ENCODE data around the gene CUX1.

CUX1 gene

DNA sequence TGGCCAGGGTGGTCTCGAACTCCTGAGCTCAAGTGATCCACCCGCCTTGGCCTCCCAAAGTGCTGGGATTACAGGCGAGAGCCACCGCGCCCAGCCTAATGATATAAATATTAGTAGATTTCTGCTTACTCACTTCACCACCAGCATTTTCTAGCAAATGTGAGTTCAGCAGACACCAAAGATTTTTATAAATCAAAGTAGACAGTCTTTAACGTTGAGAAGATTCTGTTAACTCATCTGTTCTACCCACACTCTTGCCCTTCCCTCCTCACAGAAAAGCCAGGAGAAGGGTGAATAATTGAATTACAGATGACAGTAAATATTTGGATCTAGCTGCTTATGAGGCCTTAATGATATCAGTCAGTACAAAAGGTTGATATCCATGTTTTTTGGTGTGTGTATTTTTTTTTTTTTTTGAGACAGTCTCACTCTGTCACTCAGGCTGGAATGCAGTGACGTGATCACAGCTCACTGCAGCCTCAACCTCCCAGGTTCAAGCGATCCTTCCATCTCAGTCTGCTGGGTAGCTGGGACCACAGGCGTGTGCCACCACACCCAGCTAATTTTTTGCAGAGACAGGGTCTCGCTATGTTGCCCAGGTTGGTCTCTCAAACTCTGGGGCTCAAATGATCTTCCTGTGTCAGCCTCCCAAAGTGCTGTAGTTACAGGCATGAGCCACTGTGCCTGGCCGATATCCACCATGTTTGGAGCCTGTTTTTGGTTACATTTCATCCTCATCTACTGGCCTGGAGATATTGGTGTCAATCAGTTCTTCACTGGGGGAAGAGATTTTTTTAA, 120.5 kb downstream of the CUX1 start:
- no peak for DNase-seq (ENCODE audit: low read depth)

DNA sequence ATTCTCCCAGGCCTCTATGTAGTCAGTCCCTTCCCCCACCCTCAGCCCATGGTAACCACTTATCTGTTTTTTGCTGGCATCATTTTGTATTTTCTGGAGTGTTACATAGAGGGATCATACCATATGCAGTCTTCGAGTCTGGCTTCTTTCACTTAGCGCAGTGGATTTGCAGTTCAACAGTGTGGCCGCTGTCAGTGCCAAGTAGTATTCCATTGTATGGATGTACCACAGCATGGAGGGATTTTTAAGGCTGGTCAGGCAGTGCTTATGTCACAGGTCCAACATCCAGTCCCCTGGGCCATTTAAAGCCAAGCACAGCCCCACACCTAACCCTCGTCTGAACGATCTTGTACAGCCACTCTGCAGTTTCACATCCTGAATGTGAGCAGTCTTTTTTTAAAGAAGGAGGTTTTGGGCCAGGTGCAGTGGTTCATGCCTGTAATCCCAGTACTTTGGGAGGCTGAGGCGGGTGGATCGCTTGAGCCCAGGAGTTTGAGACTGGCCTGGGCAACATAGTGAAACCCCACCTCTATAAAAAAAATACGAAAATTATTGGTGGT, 121.8 kb downstream of the CUX1 start:
- no peak for DNase-seq (ENCODE audit: low read depth)

GRCh38 chr7:101940151-101940550, 122.7 kb downstream of the CUX1 start:
- no peak for DNase-seq (ENCODE audit: low read depth)

DNA sequence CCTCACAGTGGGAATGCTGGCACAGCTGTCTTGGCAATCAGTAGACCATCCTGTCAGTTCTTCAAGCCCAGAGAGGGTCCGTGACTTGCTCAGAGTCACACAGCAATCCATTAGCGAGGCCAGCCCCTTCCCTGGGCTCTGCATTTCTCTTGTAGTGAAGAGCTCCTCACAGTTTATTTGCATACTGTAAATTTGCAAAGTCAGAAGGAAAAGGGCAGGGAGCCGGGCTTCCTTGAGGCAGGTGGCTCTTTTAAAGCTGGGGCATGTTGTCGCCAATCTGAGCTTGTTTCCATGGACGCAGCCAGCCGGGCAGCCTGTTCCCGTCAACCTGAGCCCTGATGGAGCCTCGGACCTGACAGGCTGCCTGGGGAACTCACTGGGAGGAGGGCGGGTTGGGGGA, 123.4 kb downstream of the CUX1 start:
- DNase-seq (ENCODE audit: low read depth) = no peak

DNA sequence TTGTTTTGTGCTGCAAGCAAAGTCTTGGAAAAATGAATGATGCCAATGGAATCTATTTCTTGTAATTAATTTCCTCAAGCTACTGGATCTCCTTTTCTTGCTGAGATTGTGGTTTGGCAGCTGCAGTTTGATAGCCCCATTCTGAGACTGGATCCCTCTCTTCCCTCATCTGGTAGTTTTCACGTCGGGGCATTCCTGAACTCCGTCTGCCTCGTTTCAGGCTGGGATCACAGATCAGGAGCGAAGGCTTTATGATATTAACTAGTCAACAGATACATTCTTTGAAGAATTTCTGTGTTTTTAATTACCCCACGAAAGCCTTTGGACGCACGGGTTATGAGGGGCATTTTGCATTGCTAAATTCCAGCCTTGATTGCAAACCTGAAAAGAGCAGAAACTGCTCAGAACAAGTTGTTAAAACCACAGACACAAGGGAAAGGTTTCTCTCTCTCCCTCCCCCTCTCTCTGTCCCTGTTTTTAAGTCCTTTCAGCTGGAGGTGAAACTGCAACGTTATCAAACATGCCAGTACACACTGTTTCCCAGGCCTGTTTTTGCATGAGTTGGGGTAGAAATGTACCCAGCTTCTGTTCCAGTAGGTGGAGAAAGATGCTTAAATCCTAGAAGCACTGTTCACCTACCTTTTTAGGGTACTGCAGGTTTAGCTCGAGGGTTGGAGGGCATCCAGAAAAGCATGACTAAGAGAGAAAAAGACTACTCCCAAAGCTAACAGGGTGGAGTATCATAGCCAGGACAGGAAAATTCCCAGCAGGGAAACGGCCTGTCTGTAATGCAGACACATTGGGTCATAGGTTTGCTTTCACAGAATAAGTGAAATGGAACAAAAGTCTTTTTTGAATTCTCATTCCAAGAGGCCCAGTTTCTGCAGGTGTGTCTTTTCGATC, 124.3 kb downstream of the CUX1 start:
- DNase-seq (ENCODE audit: low read depth) = no peak

- no peak for DNase-seq (ENCODE audit: low read depth)
These were observed 125.3 kb downstream of the CUX1 start for GRCh38 chr7:101942603-101943210.

DNA sequence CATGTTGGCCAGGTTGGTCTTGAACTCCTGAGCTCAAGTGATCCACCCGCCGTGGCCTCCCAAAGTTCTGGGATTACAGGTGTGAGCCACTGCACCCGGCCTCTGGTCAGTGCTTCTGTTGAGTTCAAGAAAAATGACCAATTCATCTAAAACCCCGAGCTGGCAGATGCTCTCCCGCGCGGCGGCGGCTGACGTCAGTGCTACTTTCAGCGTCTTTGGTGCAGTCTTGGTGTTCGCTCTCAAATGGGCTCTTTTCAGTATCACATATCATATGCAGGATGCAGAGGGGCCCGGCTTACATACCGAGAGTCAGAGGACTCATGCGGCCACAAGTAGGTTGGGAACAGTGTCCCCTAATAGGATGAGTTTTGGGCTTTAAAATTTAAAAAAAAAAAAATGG, 125.9 kb downstream of the CUX1 start:
- DNase-seq (ENCODE audit: low read depth) = no peak

DNA sequence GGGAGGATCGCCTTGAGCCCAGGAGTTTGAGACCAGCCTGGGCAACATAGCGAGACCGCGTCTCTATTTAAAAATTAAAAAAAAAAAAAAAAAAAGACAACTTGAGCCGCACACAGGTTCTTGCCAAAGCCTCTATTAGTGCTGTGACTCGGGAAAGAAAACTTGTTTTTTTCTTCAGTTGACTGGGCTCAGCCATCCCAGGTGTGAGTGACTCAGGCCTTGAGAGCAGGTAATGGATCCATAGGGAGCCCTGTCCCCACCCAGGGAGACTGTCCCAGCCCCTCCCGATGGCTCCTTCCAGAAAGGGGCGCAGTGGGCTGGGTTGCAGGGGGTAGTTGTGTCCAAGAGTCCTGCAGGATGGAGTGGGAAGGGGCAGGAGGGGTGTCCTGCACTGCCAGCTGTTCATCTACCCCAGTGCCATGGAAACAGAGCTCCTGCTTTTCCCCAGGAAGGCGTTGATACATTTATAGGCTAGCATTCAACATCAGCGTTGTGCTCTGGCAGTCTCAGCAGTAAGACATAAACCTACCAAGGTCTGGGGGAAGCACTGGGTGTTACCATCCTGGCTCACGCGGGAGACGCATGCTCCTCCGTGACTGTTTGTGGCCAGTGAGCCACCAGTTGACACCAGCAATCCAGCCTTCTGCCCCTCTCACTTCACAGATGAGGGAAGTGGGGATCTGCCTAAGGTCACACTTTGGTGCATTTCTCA, 126.6 kb downstream of the CUX1 start:
- no peak for DNase-seq (ENCODE audit: low read depth)

- no peak for DNase-seq (ENCODE audit: low read depth)
These were observed 127.2 kb downstream of the CUX1 start for GRCh38 chr7:101944611-101945010.

DNA sequence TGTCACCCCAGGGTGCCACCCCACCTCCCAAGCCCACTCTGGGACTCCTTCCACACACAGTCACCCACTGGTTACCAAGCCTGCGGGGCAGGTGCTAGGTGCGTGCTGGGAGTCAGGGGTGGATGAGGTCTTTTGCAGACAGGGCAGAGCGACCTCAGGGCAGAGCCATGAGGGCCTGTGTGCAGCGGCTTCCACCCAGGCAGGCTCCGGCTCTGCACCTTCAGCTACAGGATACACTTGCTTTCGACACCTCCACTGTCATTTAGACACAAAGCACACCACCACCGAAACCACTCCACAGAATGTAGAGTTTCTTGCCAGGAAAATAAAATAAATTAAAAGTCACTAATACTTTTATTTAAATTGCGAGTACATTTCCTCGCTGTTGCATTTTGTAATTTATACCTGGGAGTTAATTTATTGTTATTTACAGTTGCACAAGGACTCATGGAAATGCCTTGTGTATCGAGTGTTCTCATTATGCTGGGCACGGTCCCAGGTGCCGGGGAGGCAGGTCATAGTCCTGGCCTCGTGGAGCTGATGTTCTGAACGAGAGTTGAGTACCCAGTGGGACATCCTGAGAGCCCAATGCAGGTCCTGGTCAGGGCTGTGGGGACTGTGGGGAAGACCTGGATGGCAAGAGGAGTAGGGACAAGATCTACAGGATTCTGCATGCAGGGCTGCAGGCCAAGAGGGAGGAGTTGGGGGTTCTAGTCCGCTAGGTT, 127.8 kb downstream of the CUX1 start:
- DNase-seq (ENCODE audit: low read depth) = no peak

- no peak for DNase-seq (ENCODE audit: low read depth)
These were observed 130.5 kb downstream of the CUX1 start for GRCh38 chr7:101947899-101948298.

- DNase-seq (ENCODE audit: low read depth) = no peak
These were observed 131.2 kb downstream of the CUX1 start for GRCh38 chr7:101948650-101949049.

- DNase-seq (ENCODE audit: low read depth) = no peak
These were observed 133.2 kb downstream of the CUX1 start for GRCh38 chr7:101950450-101951119.

- DNase-seq (ENCODE audit: low read depth) = no peak
These were observed 134.3 kb downstream of the CUX1 start for GRCh38 chr7:101951757-101952156.

- DNase-seq (ENCODE audit: low read depth) = no peak
These were observed 135.2 kb downstream of the CUX1 start for GRCh38 chr7:101952355-101953247.

DNA sequence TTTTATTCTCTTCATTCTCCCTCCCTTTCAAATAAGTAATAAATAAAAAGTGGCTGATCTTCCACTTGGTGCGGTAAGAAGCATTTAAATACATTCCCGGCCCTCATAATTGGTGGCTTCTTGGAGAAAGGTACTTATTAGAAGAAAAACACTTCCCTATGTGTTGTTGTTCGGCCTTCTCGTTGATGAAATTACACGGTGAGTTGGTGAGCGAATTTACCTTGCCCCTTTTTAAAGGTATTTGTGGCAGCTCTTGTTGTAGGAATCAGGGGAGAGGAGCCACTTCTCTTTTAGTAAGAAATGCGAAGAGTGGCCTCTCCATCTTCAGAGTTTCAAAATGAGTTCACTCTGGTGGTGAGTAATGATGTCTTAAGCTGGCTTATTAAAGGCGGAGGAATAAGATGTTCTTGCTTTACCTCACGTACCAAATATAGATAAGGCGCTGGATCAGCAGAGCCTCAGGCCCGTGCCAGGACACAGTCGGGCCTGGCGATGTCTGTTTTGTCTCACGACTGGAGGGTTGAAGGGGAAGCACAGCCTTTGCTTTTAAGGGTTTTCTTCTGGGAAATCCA, 135.9 kb downstream of the CUX1 start:
- DNase-seq (ENCODE audit: low read depth) = no peak

GRCh38 chr7:101954499-101954898, 137.1 kb downstream of the CUX1 start:
- DNase-seq (ENCODE audit: low read depth) = no peak

DNA sequence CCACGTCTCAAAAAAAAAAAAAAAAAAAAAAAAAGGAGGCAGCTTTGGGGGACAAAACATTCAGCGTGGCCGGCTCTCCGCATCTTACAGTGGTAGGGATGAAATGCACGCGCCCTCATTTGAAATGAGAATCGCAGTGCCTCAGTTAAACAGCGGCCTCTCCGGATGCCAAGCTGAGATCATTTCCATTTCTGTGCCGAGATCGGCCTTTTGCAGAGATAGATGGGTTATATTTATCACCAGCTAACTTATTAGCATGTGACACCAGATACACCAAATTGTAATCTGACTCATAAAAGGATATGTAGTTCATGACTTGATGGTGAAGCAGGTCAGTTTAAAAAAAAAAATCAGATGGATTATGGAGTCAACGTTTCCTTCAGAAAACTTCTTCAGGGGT, 138.7 kb downstream of the CUX1 start:
- DNase-seq (ENCODE audit: low read depth) = no peak
